Measurements from ENCODE around the gene KIAA0408. TPM values are rescaled to one million over a fixed set of nuclear protein-coding genes. Genes with fewer than 3 reads are reported as not detected.

Gene KIAA0408
- total RNA-seq (2022; extraction: Qiagen RNA extraction; ENCODE audit: low read depth): 6.0 to 7.4 TPM (median 6.1 TPM) in 5 replicates

GRCh38 chr6:127459231-127459641 is at the start of gene KIAA0408:
Gene KIAA0408, minus strand, starts transcription at chr6:127459389. Its CDS starts 5,408 bp downstream, at chr6:127453981.

Other genes with a start within 250 kb of the KIAA0408 start
- 9.6 to 11.9 TPM (median 10.0 TPM) in 5 replicates for gene RNF146, start 192.5 kb downstream of the KIAA0408 start, total RNA-seq (2022; extraction: Qiagen RNA extraction; ENCODE audit: low read depth)
- 36.1 to 65.4 TPM (median 38.2 TPM) in 5 replicates for gene ECHDC1, start 115.8 kb downstream of the KIAA0408 start, total RNA-seq (2022; extraction: Qiagen RNA extraction; ENCODE audit: low read depth)
- gene C6orf58, start 117.8 kb upstream of the KIAA0408 start, total RNA-seq (2022; extraction: Qiagen RNA extraction; ENCODE audit: low read depth): 0.14 to 0.21 TPM (median 0.21 TPM) in 3 of 5 replicates, not detected in the others

All from A549 treated with CpdA at 1 μM for 4 hours (cell line).